Upper lobe of left lung (tissue), 4 donors: ENCODE data around the gene NOTCH1.

Experiments used
- CTCF ChIP-seq, 6 experiments: fragments of 450-650 bp in 4 of 6; fragments of 200-600 bp in 2 of 6; sonication (generic) in 2 of 6; IDR thresholded peaks; one replicate each; pipeline ENCODE4 v1.5.1; 2016 to 2019; ENCODE audit warnings: antibody characterized with exemption in 6 of 6
- EP300 ChIP-seq, 4 donors: sonication (generic); formaldehyde crosslinking; IDR thresholded peaks; one replicate each; pipeline ENCODE4 v1.5.1; 2017; ENCODE audit warnings: antibody characterized with exemption in 4 of 4, control low read depth in 2 of 4
- POLR2A ChIP-seq, 4 donors: fragments of 450-650 bp; IDR thresholded peaks; one replicate each; pipeline ENCODE4 v1.5.1; 2016 to 2017; ENCODE audit warnings: antibody characterized with exemption in 4 of 4, mild to moderate bottlenecking in 2 of 4
- POLR2AphosphoS5 ChIP-seq, 2 donors: sonication (generic); formaldehyde crosslinking; IDR thresholded peaks; one replicate each; pipeline ENCODE4 v1.5.1; 2017; ENCODE audit warnings: antibody characterized with exemption in 2 of 2

GRCh38 chr9:136517950-136518349 is 27.9 kb downstream of the NOTCH1 start:
- no peak for TF ChIP-seq CTCF (IDR thresholded peaks at IDR 0.05)
- no peak for TF ChIP-seq POLR2AphosphoS5 (IDR thresholded peaks at IDR 0.05)
- no peak for TF ChIP-seq EP300 (IDR thresholded peaks at IDR 0.05)
- TF ChIP-seq POLR2A (IDR thresholded peaks at IDR 0.05) = no peak
